ENCODE measurements around the gene ITGB5.

The ITGB5 gene

GRCh38 chr3:124883766-124884473 lies 3.2 kb downstream of the ITGB5 start:
- ChIA-PET CTCF (interaction anchor here (1.2 to 2.0 kb wide), 6 partner anchors 13 to 123 kb away, joined by 4 to 7 read pairs (median 4); no protein-coding TSS in a partner anchor), POLR2A (interaction anchor here (0.6 to 0.7 kb wide), 2 partner anchors 71 to 122 kb away, joined by 4 read pairs; no protein-coding TSS in a partner anchor)
- no peak for DNase-seq (ENCODE audit: low read depth, low spot score)
- no peak for TF ChIP-seq CTCF (IDR thresholded peaks at IDR 0.05; ENCODE audit: insufficient read depth, low read length, missing control alignments)
- no peak overlapping the region for H3K4me3 ChIP-seq (ENCODE audit: low read depth, low read length)

GRCh38 chr3:124882816-124883747 lies 4.1 kb downstream of the ITGB5 start:
- TF ChIP-seq CTCF (IDR thresholded peaks at IDR 0.05; ENCODE audit: insufficient read depth, low read length, missing control alignments), result no peak
- CTCF ChIA-PET, result interaction anchor here (1.2 to 2.4 kb wide), 9 partner anchors 14 to 122 kb away, joined by 3 to 8 read pairs (median 4); no protein-coding TSS in a partner anchor
- no peak for DNase-seq (ENCODE audit: low read depth, low spot score)
- no peak overlapping the region for H3K4me3 ChIP-seq (ENCODE audit: low read depth, low read length)
- POLR2A ChIA-PET, result interaction anchor here (0.5 kb wide), 1 partner anchor 123 kb away, joined by 3 read pairs; no protein-coding TSS in a partner anchor

GRCh38 chr3:124881976-124882697 lies 5.0 kb downstream of the ITGB5 start:
- TF ChIP-seq CTCF (IDR thresholded peaks at IDR 0.05; ENCODE audit: insufficient read depth, low read length, missing control alignments), result no peak
- DNase-seq (ENCODE audit: low read depth, low spot score), result no peak
- POLR2A ChIA-PET, result interaction anchor here (0.8 kb wide), 1 partner anchor 37 kb away, joined by 4 read pairs; no protein-coding TSS in a partner anchor
- CTCF ChIA-PET, result interaction anchor here (0.6 to 2.4 kb wide), 13 partner anchors 15 to 317 kb away, joined by 3 to 8 read pairs (median 4); no protein-coding TSS in a partner anchor
- H3K4me3 ChIP-seq (ENCODE audit: low read depth, low read length), result no peak overlapping the region; the same call in 1 of the 2 replicates

GRCh38 chr3:124879337-124879680 lies 7.9 kb downstream of the ITGB5 start:
- H3K4me3 ChIP-seq (ENCODE audit: low read depth, low read length), result no peak overlapping the region
- no peak for TF ChIP-seq CTCF (IDR thresholded peaks at IDR 0.05; ENCODE audit: insufficient read depth, low read length, missing control alignments)
- ChIA-PET CTCF (interaction anchor here (1.0 to 1.2 kb wide), 3 partner anchors 22 to 88 kb away, joined by 3 read pairs; no protein-coding TSS in a partner anchor), POLR2A (interaction anchor here (0.9 to 2.0 kb wide), 3 partner anchors 66 to 184 kb away, joined by 3 to 6 read pairs (median 3); no protein-coding TSS in a partner anchor)
- DNase-seq (ENCODE audit: low read depth, low spot score), result no peak

- no peak for TF ChIP-seq CTCF (IDR thresholded peaks at IDR 0.05; ENCODE audit: insufficient read depth, low read length, missing control alignments)
- no peak overlapping the region for H3K4me3 ChIP-seq (ENCODE audit: low read depth, low read length)
- CTCF ChIA-PET, result interaction anchor here (1.0 to 2.0 kb wide), 4 partner anchors 22 to 118 kb away, joined by 3 to 11 read pairs (median 6); no protein-coding TSS in a partner anchor
- peak; percentile 77 for DNase-seq (ENCODE audit: low read depth, low spot score)
- POLR2A ChIA-PET, result interaction anchor here (0.9 to 2.0 kb wide), 3 partner anchors 66 to 184 kb away, joined by 3 to 6 read pairs (median 3); no protein-coding TSS in a partner anchor
These were observed 8.4 kb downstream of the ITGB5 start for GRCh38 chr3:124878561-124879336.

Measured in AG04449 (cell line).